A673 (cell line): ENCODE measurements around the gene RBMXL3. TPM values are rescaled to one million over a fixed set of nuclear protein-coding genes. Genes with fewer than 3 reads are reported as not detected.

Experiments used
- BruUV-seq: library from RNA; stranded (reverse); fragments of 400-500 nt; replicated peaks from 2 replicates; lab custom pipeline; 2021; lab: Mats Ljungman, UMichigan
- CTCF ChIA-PET: fragments of 300-600 bp; sonication (Branson Sonifier 250); formaldehyde crosslinking; loops from one replicate; lab custom pipeline; 2022; ENCODE audit warnings: antibody characterized with exemption; lab: Charles Lee
- POLR2A ChIA-PET: fragments of 300-600 bp; sonication (Branson Sonifier 250); formaldehyde crosslinking; loops from one replicate; lab custom pipeline; 2022; ENCODE audit warnings: antibody characterized with exemption; ENCODE audit not compliant: low non-redundant PET; lab: Charles Lee
- DNase-seq: peaks from one replicate; pipeline ENCODE4 v3.0.0-alpha.2; 2015; ENCODE audit warnings: low spot score
- H3K27ac ChIP-seq: fragments of 200-600 bp; sonication (generic); 2 replicates; pipeline ENCODE4 v1.5.1; 2016; ENCODE audit warnings: mixed run types, low read depth, mild to moderate bottlenecking, mixed read lengths, antibody characterized with exemption, low read length; ENCODE audit not compliant: poor library complexity, severe bottlenecking
- H3K27me3 ChIP-seq: fragments of 200-600 bp; sonication (generic); replicated peaks from 2 replicates; pipeline ENCODE4 v1.6.1; 2017; ENCODE audit warnings: mixed run types, low read depth, mild to moderate bottlenecking, mixed read lengths, antibody characterized with exemption, low read length; ENCODE audit not compliant: insufficient read depth, poor library complexity
- H3K36me3 ChIP-seq: fragments of 200-600 bp; sonication (generic); 2 replicates; pipeline ENCODE4 v1.6.1; 2016; ENCODE audit warnings: mixed run types, mild to moderate bottlenecking, mixed read lengths, antibody characterized with exemption, low read length; ENCODE audit not compliant: insufficient read depth, poor library complexity, severe bottlenecking
- H3K4me1 ChIP-seq: fragments of 200-600 bp; sonication (generic); 2 replicates; pipeline ENCODE4 v1.6.1; 2017; ENCODE audit warnings: mixed run types, mild to moderate bottlenecking, mixed read lengths, antibody characterized with exemption, low read length; ENCODE audit not compliant: insufficient read depth, poor library complexity, severe bottlenecking
- H3K4me3 ChIP-seq: fragments of 200-600 bp; sonication (generic); 2 replicates; pipeline ENCODE4 v1.5.1; 2016; ENCODE audit warnings: low read depth, mixed run types, mild to moderate bottlenecking, mixed read lengths, low read length; ENCODE audit not compliant: poor library complexity, severe bottlenecking
- H3K9me3 ChIP-seq: fragments of 200-600 bp; sonication (generic); 2 replicates; pipeline ENCODE4 v1.6.1; 2016; ENCODE audit warnings: mixed run types, low read depth, mild to moderate bottlenecking, mixed read lengths, antibody characterized with exemption, low read length; ENCODE audit not compliant: poor library complexity, severe bottlenecking
- CTCF ChIP-seq: fragments of 300-800, 200-600 bp; sonication (generic); conservative IDR thresholded peaks from 2 replicates; pipeline ENCODE4 v1.5.1; 2017; ENCODE audit warnings: low read depth, mild to moderate bottlenecking, antibody characterized with exemption, low read length, moderate library complexity, mixed read lengths
- EZH2 ChIP-seq: fragments of 200-600 bp; sonication (generic); IDR thresholded peaks from 2 replicates; pipeline ENCODE4 v1.6.1; 2017; ENCODE audit warnings: borderline replicate concordance, low read depth, mild to moderate bottlenecking, mixed read lengths, antibody characterized with exemption, low read length; ENCODE audit not compliant: poor library complexity, severe bottlenecking
- intact Hi-C: fragments of 100-400 bp; cut with micrococcal nuclease; formaldehyde crosslinking; loops from one replicate; pipeline ENCODE4 v1.10.0; 2022; ENCODE audit not compliant: unreplicated experiment
- total RNA-seq: library from RNA; stranded (reverse); gene quantifications from 2 replicates; pipeline ENCODE4 v1.2.3, GENCODE V29; 2021

Gene RBMXL3
- total RNA-seq, 1 experiment from 2014 or later: not detected

GRCh38 chrX:115190636-115191489 lies 1.7 kb downstream of the RBMXL3 start:
- Histone ChIP-seq H3K9me3 (no peaks in the 10 kb centered on the region), H3K27ac (no peak overlapping the region), H3K4me3 (no peak overlapping the region), H3K36me3 (no peaks in the 10 kb centered on the region), H3K4me1 (no peaks in the 10 kb centered on the region), H3K27me3 (no peaks in the 10 kb centered on the region)
- intact Hi-C loops: no loop called here
- CTCF ChIA-PET: no interaction called here
- DNase-seq: no peak
- no TSS peak for BruUV-seq
- POLR2A ChIA-PET: no interaction called here
- TF ChIP-seq EZH2 (no peak), CTCF (no peak)

- Histone ChIP-seq H3K36me3 (no peaks in the 10 kb centered on the region), H3K27ac (no peak overlapping the region), H3K27me3 (no peaks in the 10 kb centered on the region), H3K9me3 (no peaks in the 10 kb centered on the region), H3K4me1 (no peaks in the 10 kb centered on the region), H3K4me3 (no peak overlapping the region)
- POLR2A ChIA-PET: no interaction called here
- TF ChIP-seq CTCF (no peak), EZH2 (no peak)
- intact Hi-C loops: no loop called here
- BruUV-seq: no TSS peak
- no peak for DNase-seq
- CTCF ChIA-PET: no interaction called here
Observed at GRCh38 chrX:115191490-115192243, 2.5 kb downstream of the RBMXL3 start.

- Histone ChIP-seq H3K27me3 (no peaks in the 10 kb centered on the region), H3K27ac (no peak overlapping the region), H3K9me3 (no peaks in the 10 kb centered on the region), H3K36me3 (no peaks in the 10 kb centered on the region), H3K4me3 (no peak overlapping the region), H3K4me1 (no peaks in the 10 kb centered on the region)
- ChIA-PET CTCF (no interaction called here), POLR2A (no interaction called here)
- TF ChIP-seq CTCF (no peak), EZH2 (no peak)
- DNase-seq: no peak
- no TSS peak for BruUV-seq
- intact Hi-C loops: no loop called here
Observed at GRCh38 chrX:115192244-115192700, 3.1 kb downstream of the RBMXL3 start.
